Activated CD4-positive, alpha-beta T cell treated with anti-CD3 and anti-CD28 coated beads, Interleukin-2, amount 50 U/mL, for 24 hours (primary cell): ENCODE data around the gene SPATA2L.

ENCODE experiments used
- DNase-seq, 2 donors: peaks; one replicate each; pipeline ENCODE4 v3.0.0-alpha.2; 2020; ENCODE audit warnings: low read depth in 1 of 2, low spot score in 1 of 2

The SPATA2L gene

DNA sequence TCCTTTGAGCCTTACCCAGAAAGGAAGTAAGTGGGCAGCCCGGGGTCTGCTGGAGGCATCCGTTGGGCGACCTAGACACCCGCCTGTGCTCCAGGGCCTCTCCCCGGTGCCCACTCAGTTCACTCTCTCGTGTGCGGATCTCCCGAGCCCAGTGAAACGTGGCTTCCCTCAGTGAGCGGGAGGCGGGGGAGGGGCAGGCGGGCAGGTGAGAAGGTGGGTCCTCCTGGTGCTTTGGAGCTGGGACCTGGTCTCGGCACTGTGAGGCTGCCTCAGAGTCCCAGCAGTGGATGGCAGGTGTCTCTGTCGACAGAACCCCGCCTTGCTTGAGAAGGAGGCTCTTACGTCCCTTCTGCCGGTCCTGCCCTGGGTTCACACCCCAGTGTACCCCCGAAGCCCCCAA, 27.8 kb upstream of the SPATA2L start:
- no peak for DNase-seq

DNA sequence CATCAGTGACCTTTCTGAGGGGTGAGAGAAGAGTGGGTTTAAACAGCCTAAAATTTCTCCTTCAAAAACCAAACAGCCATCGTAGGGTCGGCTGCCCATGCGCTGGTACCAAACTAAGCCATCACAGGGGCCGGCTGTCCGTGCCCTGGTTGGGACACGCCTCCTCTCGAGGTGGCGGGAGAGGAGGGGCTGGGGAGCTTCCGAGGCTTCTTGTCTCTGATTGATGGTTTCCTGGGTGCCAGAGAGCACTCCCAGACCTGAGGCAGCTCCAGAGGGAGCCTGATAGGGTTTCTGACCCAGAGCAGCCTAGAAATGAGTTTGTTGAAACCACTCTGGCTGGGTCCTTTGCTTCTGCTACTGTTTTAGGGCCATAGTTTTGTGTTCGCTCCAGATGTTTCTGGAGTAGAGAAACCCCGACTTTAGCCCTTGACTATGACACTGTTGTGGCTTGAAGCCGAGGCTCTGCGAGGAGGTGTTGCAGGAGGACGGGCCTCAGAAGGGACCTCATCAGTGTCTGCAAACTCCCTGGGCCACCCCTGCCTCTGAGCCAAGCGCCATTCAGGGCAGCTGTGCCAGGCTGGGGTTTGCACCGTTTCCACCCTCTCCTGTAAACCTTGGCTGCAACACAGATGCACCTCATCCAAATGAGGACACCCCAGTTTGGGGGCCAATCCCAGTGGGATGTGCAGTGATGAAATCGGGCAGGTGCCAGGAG, 26.1 kb upstream of the SPATA2L start:
- no peak for DNase-seq

DNA sequence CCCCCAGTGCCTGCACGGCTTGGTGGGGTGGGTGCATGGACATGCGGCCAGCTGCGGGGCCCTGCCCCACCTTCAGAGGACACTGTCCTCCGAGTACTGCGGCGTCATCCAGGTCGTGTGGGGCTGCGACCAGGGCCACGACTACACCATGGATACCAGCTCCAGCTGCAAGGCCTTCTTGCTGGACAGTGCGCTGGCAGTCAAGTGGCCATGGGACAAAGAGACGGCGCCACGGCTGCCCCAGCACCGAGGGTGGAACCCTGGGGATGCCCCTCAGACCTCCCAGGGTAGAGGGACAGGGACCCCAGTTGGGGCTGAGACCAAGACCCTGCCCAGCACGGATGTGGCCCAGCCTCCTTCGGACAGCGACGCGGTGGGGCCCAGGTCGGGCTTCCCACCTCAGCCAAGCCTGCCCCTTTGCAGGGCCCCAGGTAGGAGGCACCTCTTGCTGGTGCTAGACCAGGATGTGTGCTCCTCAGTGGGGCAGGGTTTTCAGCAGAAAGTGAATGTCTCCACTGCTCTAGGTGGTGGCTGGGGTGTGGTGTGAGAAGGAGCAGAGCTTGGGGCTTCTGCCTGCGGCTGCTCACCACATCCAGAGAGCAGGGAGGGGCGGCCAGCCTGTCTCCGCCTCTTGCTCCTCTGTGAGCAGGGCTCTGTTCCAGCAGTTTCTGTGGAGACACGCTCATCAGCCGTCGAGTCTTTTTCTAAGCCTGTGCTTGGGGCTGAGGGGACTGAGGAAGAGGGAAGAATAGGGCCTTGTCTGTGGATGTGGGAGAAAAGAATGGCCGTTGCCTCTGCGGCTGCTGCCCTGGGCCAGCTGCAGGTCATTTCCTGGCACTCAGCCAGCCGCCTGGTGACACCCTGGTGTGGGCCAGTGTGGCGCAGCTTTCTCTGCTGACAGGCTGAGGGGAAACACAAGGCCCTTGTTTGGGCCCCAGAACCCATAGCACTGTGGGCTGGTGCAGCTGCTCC, 22.1 kb upstream of the SPATA2L start:
- DNase-seq: peak; percentile 31 to 50

DNA sequence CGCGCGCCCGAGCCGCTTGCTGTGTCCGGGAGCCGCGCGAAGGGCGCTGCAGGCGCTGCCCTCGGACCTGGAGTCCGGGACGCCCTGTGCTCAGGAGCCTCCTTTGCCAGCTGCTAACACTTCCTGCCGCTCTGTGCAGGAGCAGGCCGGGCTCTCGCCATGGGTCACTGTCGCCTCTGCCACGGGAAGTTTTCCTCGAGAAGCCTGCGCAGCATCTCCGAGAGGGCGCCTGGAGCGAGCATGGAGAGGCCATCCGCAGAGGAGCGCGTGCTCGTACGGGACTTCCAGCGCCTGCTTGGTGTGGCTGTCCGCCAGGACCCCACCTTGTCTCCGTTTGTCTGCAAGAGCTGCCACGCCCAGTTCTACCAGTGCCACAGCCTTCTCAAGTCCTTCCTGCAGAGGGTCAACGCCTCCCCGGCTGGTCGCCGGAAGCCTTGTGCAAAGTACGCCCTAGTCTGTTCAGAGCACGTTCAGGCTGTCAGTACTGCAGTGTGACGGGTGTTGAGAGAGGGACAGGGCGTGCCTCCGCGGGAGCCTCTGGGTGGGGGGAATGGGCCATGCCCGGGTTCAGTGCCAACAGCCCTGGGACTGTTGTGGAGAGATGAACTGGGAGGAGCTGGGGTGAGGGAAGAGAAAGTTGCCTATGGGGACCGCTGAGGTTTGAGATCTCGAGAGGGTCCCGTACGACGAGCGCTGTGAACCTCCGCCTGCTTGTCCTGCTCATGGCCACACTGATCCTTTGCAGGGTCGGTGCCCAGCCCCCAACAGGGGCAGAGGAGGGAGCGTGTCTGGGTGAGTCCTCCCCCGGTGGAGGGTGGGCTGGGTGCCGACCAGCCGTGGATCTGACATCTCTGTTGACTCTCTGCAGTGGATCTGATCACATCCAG, 21.1 kb upstream of the SPATA2L start:
- DNase-seq: peak; percentile 35 to 44

DNA sequence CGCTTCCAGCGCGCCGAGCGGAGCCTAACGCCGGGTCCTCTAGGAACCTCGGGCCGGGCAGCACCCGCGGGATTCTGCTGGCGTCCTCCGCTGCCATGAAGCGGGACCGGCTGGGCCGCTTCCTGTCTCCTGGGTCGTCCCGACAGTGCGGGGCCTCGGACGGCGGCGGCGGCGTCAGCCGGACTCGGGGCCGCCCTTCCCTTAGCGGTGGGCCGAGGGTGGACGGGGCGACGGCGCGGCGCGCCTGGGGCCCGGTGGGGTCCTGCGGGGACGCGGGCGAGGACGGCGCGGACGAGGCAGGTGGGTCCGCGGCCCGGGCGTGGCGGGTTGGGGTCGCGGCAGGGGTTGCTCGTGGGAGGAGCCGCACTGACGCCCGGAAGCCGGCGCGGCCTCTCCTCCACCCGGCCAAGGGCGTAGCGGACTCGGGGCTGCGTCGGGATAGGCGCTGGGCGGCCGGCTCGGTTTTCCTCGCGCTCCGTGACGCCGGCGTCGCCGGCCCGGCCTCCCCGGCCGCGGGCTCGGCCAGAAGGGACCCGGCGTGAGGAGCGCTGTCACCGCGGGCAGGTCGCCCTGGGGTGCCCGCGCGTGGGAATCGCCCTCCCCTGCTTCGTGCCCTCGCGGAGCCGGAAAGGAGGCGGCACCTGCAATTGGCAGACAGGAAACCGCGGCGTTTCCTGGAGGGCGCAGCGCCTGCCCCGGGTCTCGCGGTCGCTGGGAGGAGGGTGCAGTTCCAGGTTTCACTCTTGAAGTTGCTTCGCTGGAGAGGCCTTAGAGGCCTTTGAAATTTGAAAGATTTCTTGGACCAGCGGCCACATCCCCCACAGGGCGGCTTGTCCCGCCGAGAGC, 20.3 kb upstream of the SPATA2L start:
- peak; percentile 57 to 74 for DNase-seq

DNA sequence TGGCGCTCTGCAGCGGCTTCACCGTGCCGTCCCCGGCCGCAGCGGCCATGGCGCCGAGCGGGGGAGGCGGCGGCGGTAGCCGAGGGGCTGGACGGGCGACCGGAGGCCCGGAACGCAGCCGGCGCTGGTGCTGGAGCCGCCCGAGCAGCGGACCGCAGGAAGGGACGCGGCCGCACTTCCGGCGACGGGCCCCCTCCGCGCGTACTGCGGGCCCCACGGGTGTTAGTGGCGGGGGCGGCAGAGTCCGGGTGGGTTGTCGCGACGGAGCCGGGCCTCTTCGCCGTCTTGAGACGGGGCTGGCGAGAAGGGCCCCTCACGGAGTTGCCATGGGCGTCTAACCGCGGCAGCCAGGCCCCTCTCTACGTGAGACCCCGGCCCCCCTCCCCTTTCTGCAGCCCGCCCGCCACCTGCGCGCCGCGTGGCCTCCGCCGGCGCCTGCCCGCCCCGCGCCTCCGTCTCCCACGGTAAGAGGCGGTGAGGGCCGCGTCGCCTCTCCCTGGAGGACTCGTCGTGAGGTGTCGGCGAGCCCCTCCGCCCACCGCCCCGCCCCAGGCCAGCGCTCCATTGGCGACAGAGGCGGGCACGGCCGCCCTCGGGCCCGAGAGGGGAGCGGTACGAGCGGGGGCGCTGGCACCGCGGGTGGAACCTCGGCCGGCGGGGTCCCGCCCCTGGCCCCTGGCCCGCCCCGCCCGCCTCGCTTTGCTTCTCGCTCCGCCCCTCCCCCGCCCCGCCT, 19.5 kb upstream of the SPATA2L start, which contains the start of the genes VPS9D1 and ZNF276:
Gene VPS9D1, minus strand, starts transcription at position 86 of the 733 bp plus-strand sequence. Its CDS starts 37 bp downstream, at position 49.
Gene ZNF276, plus strand, starts transcription at position 725 of the 733 bp plus-strand sequence. CDS start 104 bp downstream, outside the sequence.
- peak; percentile 73 to 78 for DNase-seq

DNA sequence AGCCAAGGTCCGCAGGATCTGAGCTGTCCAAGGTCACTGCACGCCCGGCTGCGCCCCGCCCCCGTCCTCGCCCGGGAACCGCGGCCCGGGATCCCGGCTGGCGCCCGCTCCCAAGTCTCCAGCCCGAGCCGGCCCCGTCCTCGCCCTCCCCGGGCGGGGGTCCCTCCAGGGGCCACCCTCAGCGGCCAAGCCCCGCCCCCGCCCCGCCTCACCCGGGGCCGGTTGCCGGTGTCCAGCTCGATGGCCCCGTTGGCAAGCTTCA, 19.0 kb upstream of the SPATA2L start:
- DNase-seq: no peak

DNA sequence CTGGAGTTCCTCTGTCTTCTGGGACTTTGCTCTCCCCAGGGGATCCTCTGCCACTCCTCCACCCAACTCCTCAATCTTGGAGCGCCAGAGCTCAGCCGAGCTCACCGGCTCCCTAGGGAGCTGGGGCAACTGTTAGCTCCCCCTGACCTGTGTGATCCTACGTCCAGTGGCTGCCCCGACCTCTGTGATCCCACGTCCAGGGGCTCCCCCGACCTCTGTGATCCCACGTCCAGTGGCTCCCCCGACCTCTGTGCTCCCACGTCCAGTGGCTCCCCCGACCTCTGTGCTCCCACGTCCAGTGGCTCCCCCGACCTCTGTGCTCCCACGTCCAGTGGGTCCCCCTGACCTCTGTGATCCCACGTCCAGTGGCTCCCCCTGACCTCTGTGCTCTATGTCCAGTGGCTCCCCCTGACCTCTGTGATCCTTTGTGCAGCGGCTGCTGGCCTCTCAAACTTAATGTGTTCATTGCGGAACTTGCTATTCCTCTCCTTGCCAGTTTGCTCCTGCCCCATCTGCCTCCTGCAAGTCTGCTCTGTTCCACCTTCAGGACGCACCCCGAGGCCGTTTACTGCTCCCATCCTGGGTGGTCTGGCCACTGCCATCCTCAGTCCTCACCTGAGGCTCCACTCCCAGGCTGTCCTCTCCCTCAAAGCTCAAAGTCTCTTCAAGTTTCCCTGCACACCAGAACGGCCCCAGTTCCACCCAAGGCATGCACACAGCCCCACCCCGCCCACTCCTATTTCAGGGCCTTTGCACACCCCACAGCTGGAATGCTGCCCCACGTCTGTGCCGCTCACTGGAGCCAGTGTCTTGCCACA, 16.4 kb upstream of the SPATA2L start:
- no peak for DNase-seq

DNA sequence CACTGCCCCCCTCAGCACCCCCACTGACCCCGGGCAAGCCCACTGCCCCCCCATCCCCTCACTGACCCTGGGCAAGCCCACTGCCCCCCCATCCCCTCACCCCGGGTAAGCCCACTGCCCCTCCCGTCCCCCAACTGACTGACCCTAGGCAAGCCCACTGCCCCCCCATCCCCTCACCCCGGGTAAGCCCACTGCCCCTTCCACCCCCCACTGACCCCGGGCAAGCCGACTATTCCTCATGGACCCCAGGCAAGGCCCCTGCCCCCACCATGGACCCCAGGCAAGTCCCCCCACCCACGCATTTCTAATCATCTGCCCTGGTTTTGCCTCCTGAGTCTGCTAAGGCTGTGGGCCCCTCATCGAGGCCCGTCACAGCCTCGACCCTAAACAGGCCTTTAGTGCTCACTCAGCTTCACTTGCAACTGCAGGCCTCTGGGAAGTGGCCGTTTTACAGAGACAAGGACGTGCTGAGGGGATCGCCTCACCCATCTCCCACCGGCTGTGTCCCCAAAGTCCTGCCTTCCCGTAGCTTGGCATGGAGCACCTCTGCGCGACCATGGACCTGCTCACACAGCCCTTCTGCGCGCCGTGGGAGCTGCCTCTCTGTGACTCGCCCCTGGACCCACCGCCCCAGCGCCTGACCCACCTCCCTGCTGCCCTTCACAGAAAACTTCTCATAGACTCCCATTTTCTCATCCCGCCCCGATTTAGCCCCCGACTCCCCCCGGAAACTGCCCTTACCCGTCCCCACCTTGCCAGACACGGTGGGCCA, 15.6 kb upstream of the SPATA2L start:
- DNase-seq: no peak

DNA sequence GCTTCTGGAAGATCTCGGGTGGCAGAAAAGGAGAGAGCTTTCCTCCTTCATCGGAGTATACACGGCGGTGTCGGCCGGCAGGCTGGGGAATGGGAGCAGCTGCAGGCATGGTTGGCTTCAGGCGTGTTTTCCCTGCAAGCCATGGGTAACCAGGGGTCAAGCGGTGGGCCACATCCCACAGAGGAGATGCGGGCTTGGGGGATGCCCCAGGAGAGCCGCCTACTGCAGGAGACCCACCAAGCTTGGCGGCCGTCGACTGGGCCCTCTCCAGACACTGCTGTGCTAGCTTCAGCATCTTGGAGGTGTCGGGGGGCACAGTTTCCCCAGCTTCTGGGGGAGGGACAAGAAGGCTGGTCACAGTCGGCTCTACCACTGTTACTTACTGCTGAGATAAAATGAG, 15.0 kb upstream of the SPATA2L start:
- no peak for DNase-seq

DNA sequence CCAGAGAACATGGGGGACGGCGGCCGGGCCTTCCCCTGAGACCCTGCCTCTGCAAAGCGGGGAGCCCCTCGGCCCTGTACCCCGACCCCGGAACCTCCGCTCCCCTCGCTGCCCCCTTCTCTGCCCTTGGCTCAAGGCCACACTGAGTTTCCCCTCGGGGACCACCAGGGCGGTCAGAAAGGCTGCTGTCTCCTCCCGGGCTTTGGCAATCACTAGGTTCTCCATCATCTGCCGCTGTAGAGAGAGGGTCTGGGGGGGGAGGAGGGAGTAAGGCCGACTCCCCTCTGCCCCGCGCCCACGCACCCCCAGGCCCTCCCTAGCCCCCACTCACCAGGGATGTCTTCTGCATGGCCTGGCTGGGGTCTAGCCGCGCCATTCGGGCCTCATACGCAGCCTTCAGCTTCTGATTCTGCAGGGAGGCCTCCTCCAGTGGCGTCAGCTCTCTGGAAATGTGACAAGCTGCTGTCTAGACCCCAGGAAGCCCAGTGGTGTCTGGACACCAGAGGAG, 10.8 kb upstream of the SPATA2L start:
- DNase-seq: no peak

DNA sequence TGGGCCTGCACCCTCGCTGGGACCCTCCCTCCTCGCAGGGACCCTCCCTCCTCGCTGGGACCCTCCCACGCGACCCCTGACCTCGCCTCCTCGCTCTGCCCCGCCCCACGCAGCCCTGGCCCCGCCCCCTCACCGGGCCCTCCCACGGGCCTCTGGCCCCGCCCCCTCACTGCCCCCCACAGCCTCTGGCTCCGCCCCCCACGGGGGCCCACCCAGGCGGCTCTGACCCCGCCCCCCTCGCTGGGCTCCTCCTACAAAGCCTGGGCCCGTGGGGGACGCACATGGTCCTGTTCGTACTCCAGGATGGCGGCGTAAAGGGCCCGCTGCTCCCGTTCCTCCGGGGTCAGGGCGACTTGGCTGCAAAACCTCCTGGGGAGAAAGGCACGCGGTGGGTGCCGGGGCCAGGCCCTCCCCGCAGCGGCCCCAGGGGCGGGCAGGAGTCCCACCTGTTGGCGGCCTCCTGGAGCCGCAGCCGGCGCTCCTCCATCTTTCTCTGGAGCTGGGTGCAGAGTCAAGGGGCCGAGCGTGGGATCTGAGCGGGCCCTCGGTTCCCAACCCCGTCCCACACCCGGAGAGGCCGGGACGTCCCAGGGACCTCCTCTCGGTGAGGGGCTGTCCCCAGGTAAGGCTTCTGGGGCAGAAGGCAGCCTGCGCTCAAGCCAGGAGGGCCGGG, 10.2 kb upstream of the SPATA2L start:
- peak; percentile 72 to 83 for DNase-seq

DNA sequence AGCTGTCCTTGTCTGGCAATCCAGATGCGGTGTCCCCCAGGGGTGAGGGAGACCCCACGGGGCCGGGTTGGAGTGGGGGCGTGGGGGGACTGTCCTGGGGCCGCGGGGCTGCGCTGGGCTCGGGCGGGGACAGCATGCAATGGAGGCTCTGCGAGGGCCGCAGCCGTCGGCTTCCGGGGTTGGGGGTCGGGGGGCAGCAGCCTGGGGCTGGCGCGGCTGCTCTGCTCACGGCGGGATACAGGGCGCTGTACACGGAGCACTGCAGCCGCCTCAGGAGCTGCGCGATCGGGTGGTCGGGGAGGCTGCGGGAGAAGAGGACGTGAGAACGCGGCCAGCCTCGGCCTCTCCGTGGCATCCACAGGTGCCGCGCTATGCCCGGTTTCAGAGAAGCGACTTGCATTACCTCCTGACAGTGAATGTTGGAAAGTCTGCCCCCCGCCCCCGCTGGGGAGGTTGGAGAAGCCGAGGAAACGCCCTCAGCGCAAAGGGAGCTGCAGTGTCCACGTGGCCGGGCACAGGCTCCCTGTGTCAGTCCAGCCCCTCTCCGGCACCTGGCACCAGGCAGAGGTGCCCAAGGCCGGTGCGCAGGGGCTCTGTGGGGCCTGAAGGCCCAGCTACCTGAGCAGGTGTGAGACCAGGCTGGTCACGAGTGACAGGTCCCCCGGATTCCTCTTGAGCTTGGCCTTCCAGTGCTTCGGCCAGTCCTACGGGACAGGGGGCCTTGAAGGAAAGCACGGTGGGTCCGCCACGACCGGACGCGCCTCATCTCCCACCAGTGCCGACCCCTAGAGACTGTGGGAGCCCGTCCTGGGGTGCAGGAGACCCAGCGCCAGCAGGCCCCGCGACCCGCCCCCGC, 9.4 kb upstream of the SPATA2L start:
- DNase-seq: no peak

DNA sequence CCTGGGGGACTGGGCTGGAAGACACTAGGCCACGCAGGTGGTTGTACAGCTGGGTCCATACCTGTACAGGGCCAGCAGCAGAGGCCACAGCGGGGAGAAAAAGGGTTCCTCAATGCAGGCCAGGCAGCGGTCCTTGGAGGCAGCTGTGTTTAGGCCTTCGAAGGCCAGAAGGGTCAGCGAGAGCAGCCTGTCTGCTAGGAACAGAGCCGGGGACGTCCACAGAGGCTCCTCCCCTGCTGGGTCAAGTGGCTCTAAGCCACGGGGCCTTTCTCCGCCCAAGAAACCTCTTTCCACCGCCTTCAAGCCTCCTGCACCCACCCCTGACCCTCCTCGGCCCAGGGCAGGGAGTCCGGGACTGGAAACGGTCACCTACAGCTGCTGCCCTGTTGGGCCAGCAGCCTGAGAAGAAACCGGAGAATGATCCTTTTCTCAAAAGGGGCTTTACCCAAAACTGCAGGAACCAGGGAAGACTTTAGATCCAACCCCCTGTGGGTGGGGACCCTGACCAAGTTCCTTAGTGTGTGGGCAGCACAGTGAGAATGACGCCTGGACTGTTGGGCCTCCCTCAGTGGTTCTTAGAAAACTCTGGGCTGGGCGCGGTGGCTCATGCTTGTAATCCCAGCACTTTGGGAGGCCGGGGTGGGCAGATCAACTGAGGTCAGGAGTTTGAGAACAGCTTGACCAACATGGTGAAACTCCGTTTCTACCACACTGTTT, 8.4 kb upstream of the SPATA2L start:
- DNase-seq: no peak

DNA sequence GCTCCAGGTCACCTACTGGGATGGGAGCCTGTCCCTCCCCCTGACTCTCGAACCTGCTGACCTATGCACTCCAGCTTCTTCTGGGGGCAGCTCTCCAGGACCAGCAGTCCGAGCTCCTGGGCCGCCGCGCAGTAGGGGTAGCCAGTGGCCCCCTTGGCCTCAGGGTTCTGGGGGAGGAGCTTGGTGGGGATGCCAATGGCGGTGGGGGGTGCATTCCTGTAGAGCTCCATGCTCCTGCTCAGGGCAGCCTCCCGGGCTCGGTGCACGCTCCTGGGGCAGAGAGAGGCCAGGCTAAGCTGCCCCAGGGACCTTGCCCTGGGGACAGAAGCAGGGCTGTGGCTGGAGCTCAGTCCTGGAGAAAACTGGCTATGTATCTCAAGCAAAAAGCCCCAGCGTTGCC, 7.7 kb upstream of the SPATA2L start:
- no peak for DNase-seq

DNA sequence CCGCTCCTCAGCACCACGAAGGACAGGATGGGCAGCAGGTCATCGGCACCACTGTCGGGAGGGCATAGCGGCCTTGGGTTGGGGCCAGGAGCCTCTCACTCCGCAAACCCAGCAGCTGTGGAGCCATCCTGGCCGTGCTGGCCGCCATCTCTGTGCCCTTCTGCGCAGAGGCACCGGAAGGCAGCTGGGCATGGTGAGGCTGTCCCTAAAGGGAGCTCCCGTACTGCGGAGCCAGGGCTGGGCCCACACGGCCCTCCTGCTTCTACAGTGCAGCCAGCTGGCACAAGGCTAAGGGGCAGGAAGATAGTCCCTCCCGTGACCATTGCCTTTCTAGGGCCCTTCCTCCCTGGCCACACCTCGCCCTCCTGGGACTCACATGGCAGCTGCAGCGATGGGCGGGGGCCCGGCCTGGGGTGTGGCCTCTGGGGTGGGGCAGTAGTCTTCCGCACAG, 7.0 kb upstream of the SPATA2L start:
- no peak for DNase-seq
